ENCODE results near the gene POU2AF1. TPM values are rescaled to one million over a fixed set of nuclear protein-coding genes. Genes with fewer than 3 reads are reported as not detected.
"Not testable (repeated sequence)": the region's sequence is repeated elsewhere in the genome, so short reads cannot be mapped to it uniquely, and the experiment has no call there.

POU2AF1 gene
- total RNA-seq, 1 donor from 2014 or later = not detected

- Mint-ChIP-seq H3K36me3 (ENCODE audit: unreplicated experiment) (no peaks in the 10 kb centered on the region), H3K4me3 (ENCODE audit: unreplicated experiment) (no peak overlapping the region), H3K27me3 (ENCODE audit: unreplicated experiment) (peaks cover 14% of the 10 kb centered on the region), H3K27ac (ENCODE audit: unreplicated experiment) (no peak overlapping the region), H3K9me3 (ENCODE audit: unreplicated experiment) (no peaks in the 10 kb centered on the region), H3K4me1 (ENCODE audit: unreplicated experiment) (no peaks in the 10 kb centered on the region)
- no peak for TF ChIP-seq CTCF (IDR thresholded peaks at IDR 0.05)
- DNase-seq (ENCODE audit: extremely low spot score, unreplicated experiment) = no peak
Measured at GRCh38 chr11:111405551-111405950, 26.5 kb upstream of the POU2AF1 start.

GRCh38 chr11:111403051-111403726, 24.1 kb upstream of the POU2AF1 start:
- no peak for TF ChIP-seq CTCF (IDR thresholded peaks at IDR 0.05)
- Mint-ChIP-seq H3K4me1 (ENCODE audit: unreplicated experiment) (no peaks in the 10 kb centered on the region), H3K36me3 (ENCODE audit: unreplicated experiment) (no peaks in the 10 kb centered on the region), H3K4me3 (ENCODE audit: unreplicated experiment) (no peak overlapping the region), H3K27ac (ENCODE audit: unreplicated experiment) (no peak overlapping the region), H3K9me3 (ENCODE audit: unreplicated experiment) (no peaks in the 10 kb centered on the region), H3K27me3 (ENCODE audit: unreplicated experiment) (peaks cover 10% of the 10 kb centered on the region)
- DNase-seq (ENCODE audit: extremely low spot score, unreplicated experiment) = no peak

GRCh38 chr11:111402411-111402810, 23.3 kb upstream of the POU2AF1 start:
- no peak overlapping the region for H3K4me3 Mint-ChIP-seq (ENCODE audit: unreplicated experiment)
- H3K4me1 Mint-ChIP-seq (ENCODE audit: unreplicated experiment) = no peaks in the 10 kb centered on the region
- TF ChIP-seq CTCF (IDR thresholded peaks at IDR 0.05) = no peak
- peaks cover 10% of the 10 kb centered on the region for H3K27me3 Mint-ChIP-seq (ENCODE audit: unreplicated experiment)
- H3K27ac Mint-ChIP-seq (ENCODE audit: unreplicated experiment) = no peak overlapping the region
- DNase-seq (ENCODE audit: extremely low spot score, unreplicated experiment) = peak; percentile 25
- H3K36me3 Mint-ChIP-seq (ENCODE audit: unreplicated experiment) = no peaks in the 10 kb centered on the region
- H3K9me3 Mint-ChIP-seq (ENCODE audit: unreplicated experiment) = no peaks in the 10 kb centered on the region

GRCh38 chr11:111401957-111402356, 22.9 kb upstream of the POU2AF1 start:
- not testable (repeated sequence) for H3K9me3 Mint-ChIP-seq (ENCODE audit: unreplicated experiment); H3K27ac Mint-ChIP-seq (ENCODE audit: unreplicated experiment); H3K4me1 Mint-ChIP-seq (ENCODE audit: unreplicated experiment); H3K4me3 Mint-ChIP-seq (ENCODE audit: unreplicated experiment); H3K36me3 Mint-ChIP-seq (ENCODE audit: unreplicated experiment)
- DNase-seq (ENCODE audit: extremely low spot score, unreplicated experiment) = peak; percentile 5
- H3K27me3 Mint-ChIP-seq (ENCODE audit: unreplicated experiment) = peaks cover 10% of the 10 kb centered on the region

GRCh38 chr11:111400595-111400994, 21.5 kb upstream of the POU2AF1 start:
- Mint-ChIP-seq H3K36me3 (ENCODE audit: unreplicated experiment) (no peaks in the 10 kb centered on the region), H3K4me1 (ENCODE audit: unreplicated experiment) (no peaks in the 10 kb centered on the region), H3K27ac (ENCODE audit: unreplicated experiment) (no peak overlapping the region), H3K27me3 (ENCODE audit: unreplicated experiment) (peaks cover 8% of the 10 kb centered on the region), H3K4me3 (ENCODE audit: unreplicated experiment) (no peak overlapping the region), H3K9me3 (ENCODE audit: unreplicated experiment) (no peaks in the 10 kb centered on the region)
- TF ChIP-seq CTCF (IDR thresholded peaks at IDR 0.05) = no peak
- DNase-seq (ENCODE audit: extremely low spot score, unreplicated experiment) = no peak
